Endodermal cell (in vitro differentiated cells): Measurements from ENCODE around the gene BARX2. TPM values are rescaled to one million over a fixed set of nuclear protein-coding genes. Genes with fewer than 3 reads are reported as not detected.

Experiments
- DNase-seq: peaks from one replicate; pipeline ENCODE4 v3.0.0-alpha.2; 2017
- H3K27ac ChIP-seq: 2 replicates; pipeline ENCODE4 v1.5.1; 2013; ENCODE audit warnings: mild to moderate bottlenecking, low read depth, low read length, moderate library complexity
- H3K27me3 ChIP-seq: 2 replicates; pipeline ENCODE4 v1.6.1; 2013; ENCODE audit warnings: mild to moderate bottlenecking, low read length, moderate library complexity; ENCODE audit not compliant: insufficient read depth, control insufficient read depth, poor library complexity, severe bottlenecking
- H3K36me3 ChIP-seq: 2 replicates; pipeline ENCODE4 v1.7.0; 2013; ENCODE audit warnings: mild to moderate bottlenecking, low read length, moderate library complexity; ENCODE audit not compliant: control insufficient read depth, insufficient read depth
- H3K4me1 ChIP-seq: one replicate; pipeline ENCODE4 v1.7.0; 2013; ENCODE audit warnings: low read length; ENCODE audit not compliant: control insufficient read depth, insufficient read depth
- H3K4me3 ChIP-seq: 2 replicates; pipeline ENCODE4 v1.5.1; 2013; ENCODE audit warnings: mild to moderate bottlenecking, low read length, moderate library complexity
- H3K9ac ChIP-seq: 2 replicates; pipeline ENCODE4 v1.6.1; 2013; ENCODE audit warnings: mild to moderate bottlenecking, low read length, moderate library complexity; ENCODE audit not compliant: poor library complexity, severe bottlenecking; ENCODE audit errors: extremely low read depth
- H3K9me3 ChIP-seq: 2 replicates; pipeline ENCODE4 v1.6.1; 2013; ENCODE audit warnings: mild to moderate bottlenecking, low read length, moderate library complexity; ENCODE audit not compliant: control insufficient read depth
- H3K27ac Mint-ChIP-seq: 2 replicates; pipeline ENCODE4 v1.8.0; 2020; ENCODE audit warnings: mixed read lengths
- H3K27me3 Mint-ChIP-seq: 2 replicates; pipeline ENCODE4 v1.8.0; 2021; ENCODE audit warnings: mild to moderate bottlenecking, mixed read lengths; ENCODE audit not compliant: insufficient read depth
- H3K36me3 Mint-ChIP-seq: 2 replicates; pipeline ENCODE4 v1.8.0; 2020; ENCODE audit warnings: low read depth, mixed read lengths
- H3K4me1 Mint-ChIP-seq: 2 replicates; pipeline ENCODE4 v1.8.0; 2020; ENCODE audit warnings: mixed read lengths
- H3K4me3 Mint-ChIP-seq: 2 replicates; pipeline ENCODE4 v1.8.0; 2020; ENCODE audit warnings: mild to moderate bottlenecking, moderate library complexity, mixed read lengths
- H3K9me3 Mint-ChIP-seq: 2 replicates; pipeline ENCODE4 v1.8.0; 2020; ENCODE audit warnings: mild to moderate bottlenecking, mixed read lengths
- CTCF ChIP-seq: fragments of 200-600 bp; sonication (generic); conservative IDR thresholded peaks from 2 replicates; pipeline ENCODE4 v1.5.0; 2021; ENCODE audit warnings: antibody characterized with exemption, mild to moderate bottlenecking
- WGBS, 2 experiments: methylation state at CpG; one replicate each; pipeline versions ENCODE4 v1.1.5 to v1.1.7; 2013; ENCODE audit warnings: missing lambda C conversion rate in 2 of 2, mixed read lengths in 1 of 2; ENCODE audit not compliant: insufficient coverage in 1 of 2, insufficient read length in 1 of 2; 5-methylcytosine and 5-hydroxymethylcytosine counted together
- total RNA-seq, 2 donors: library from RNA; stranded (reverse); fragmentation: NEBNext Ultra II Directional in 1 of 2; extraction: Animal tissue kit (Norgen Biotek cat#: 25700) in 1 of 2; gene quantifications; 2 replicates in 1 of 2; 3 replicates in 1 of 2; pipeline ENCODE4 v1.2.1, GENCODE V29; 2021

Gene BARX2
- total RNA-seq, 2 donors from 2014 or later = not detected

GRCh38 chr11:129391360-129391759 is 15.7 kb downstream of the BARX2 start:
- no peak overlapping the region for H3K4me3 Mint-ChIP-seq
- Histone ChIP-seq H3K9me3 (no peaks in the 10 kb centered on the region), H3K36me3 (no peaks in the 10 kb centered on the region), H3K4me1 (no peaks in the 10 kb centered on the region), H3K27ac (no peak overlapping the region), H3K9ac (no peak overlapping the region), H3K4me3 (no peak overlapping the region), H3K27me3 (no peaks in the 10 kb centered on the region)
- peaks cover under 1% of the 10 kb centered on the region for H3K27me3 Mint-ChIP-seq
- no peak for DNase-seq
- H3K27ac Mint-ChIP-seq = no peak overlapping the region
- no peaks in the 10 kb centered on the region for H3K36me3 Mint-ChIP-seq
- H3K9me3 Mint-ChIP-seq = no peaks in the 10 kb centered on the region
- H3K4me1 Mint-ChIP-seq = no peaks in the 10 kb centered on the region
- WGBS, 2 experiments = 92 to 100% methylated on average over 5 of the region's 5 CpGs
- TF ChIP-seq CTCF = no peak

GRCh38 chr11:129391821-129392220 is 16.2 kb downstream of the BARX2 start:
- H3K4me3 ChIP-seq = no peak overlapping the region
- no peaks in the 10 kb centered on the region for H3K4me1 ChIP-seq
- DNase-seq = no peak
- no peak overlapping the region for H3K9ac ChIP-seq
- Mint-ChIP-seq H3K27me3 (no peaks in the 10 kb centered on the region), H3K4me1 (no peaks in the 10 kb centered on the region), H3K4me3 (no peak overlapping the region), H3K27ac (no peak overlapping the region), H3K36me3 (no peaks in the 10 kb centered on the region), H3K9me3 (no peaks in the 10 kb centered on the region)
- H3K27me3 ChIP-seq = no peaks in the 10 kb centered on the region
- no peak overlapping the region for H3K27ac ChIP-seq
- TF ChIP-seq CTCF = no peak
- 86 to 100% methylated on average over 3 to 6 of the region's 6 CpGs for WGBS, 2 experiments
- H3K9me3 ChIP-seq = no peaks in the 10 kb centered on the region
- H3K36me3 ChIP-seq = no peaks in the 10 kb centered on the region

- Histone ChIP-seq H3K27ac (no peak overlapping the region), H3K36me3 (no peaks in the 10 kb centered on the region), H3K4me1 (no peaks in the 10 kb centered on the region), H3K4me3 (no peak overlapping the region), H3K9me3 (peaks cover under 1% of the 10 kb centered on the region), H3K9ac (no peak overlapping the region), H3K27me3 (no peaks in the 10 kb centered on the region)
- Mint-ChIP-seq H3K36me3 (no peaks in the 10 kb centered on the region), H3K4me1 (no peaks in the 10 kb centered on the region), H3K4me3 (no peak overlapping the region), H3K9me3 (peaks cover 2% of the 10 kb centered on the region), H3K27ac (no peak overlapping the region), H3K27me3 (no peaks in the 10 kb centered on the region)
- no peak for TF ChIP-seq CTCF
- 92% methylated on average over 1 of the region's 1 CpG; no CpG with 5 or more reads in 1 of the 2 experiments for WGBS, 2 experiments
- DNase-seq = no peak
Measured at GRCh38 chr11:129392995-129393394, 17.3 kb downstream of the BARX2 start.
